Measurements from ENCODE around the gene EIPR1. TPM values are rescaled to one million over a fixed set of nuclear protein-coding genes. Genes with fewer than 3 reads are reported as not detected.
"Not testable (repeated sequence)": the region's sequence is repeated elsewhere in the genome, so short reads cannot be mapped to it uniquely, and the experiment has no call there.

The EIPR1 gene
- total and polyA plus RNA-seq, 4 donors = 12.0 to 26.8 (median 23.4) TPM

GRCh38 chr2:3376821-3377220 is 797 bp downstream of the EIPR1 start:
- Histone ChIP-seq H3K27ac (ENCODE audit: low read depth in 1 of 2, low read length in 1 of 2) (no peak overlapping the region), H3K4me3 (no peak overlapping the region), H3K27me3 (ENCODE audit: control insufficient read depth in 3 of 3, insufficient read depth in 3 of 3, low read length in 2 of 3) (no peaks in the 10 kb centered on the region), H3K36me3 (ENCODE audit: control insufficient read depth in 4 of 4, insufficient read depth in 4 of 4, low read length in 4 of 4) (peaks cover 0 to 3% (median 0%) of the 10 kb centered on the region in 4 donors), H3K9ac (ENCODE audit: insufficient read depth in 1 of 2, low read length in 2 of 2) (no peak overlapping the region), H3K4me1 (ENCODE audit: control insufficient read depth in 5 of 5, insufficient read depth in 5 of 5, low read length in 5 of 5) (peaks cover 0 to 27% (median 14%) of the 10 kb centered on the region in 5 donors), H3K9me3 (ENCODE audit: control insufficient read depth in 4 of 4, insufficient read depth in 3 of 4, low read length in 3 of 4) (no peaks in the 10 kb centered on the region)
- ATAC-seq (ENCODE audit: insufficient read depth, low FRiP score) = no peak
- 71 to 78% methylated on average over 6 of the region's 6 CpGs for WGBS, 2 donors
- no peak for DNase-seq
- no peak for TF ChIP-seq CTCF (IDR thresholded peaks at IDR 0.05; ENCODE audit: control extremely low read depth, extremely low read depth)

GRCh38 chr2:3369340-3370181 is 8.1 kb downstream of the EIPR1 start:
- not testable (repeated sequence) for H3K9me3 ChIP-seq (ENCODE audit: control insufficient read depth in 4 of 4, insufficient read depth in 3 of 4, low read length in 3 of 4); H3K4me1 ChIP-seq (ENCODE audit: control insufficient read depth in 5 of 5, insufficient read depth in 5 of 5, low read length in 5 of 5); ATAC-seq (ENCODE audit: insufficient read depth, low FRiP score); H3K36me3 ChIP-seq (ENCODE audit: control insufficient read depth in 4 of 4, insufficient read depth in 4 of 4, low read length in 4 of 4); H3K27me3 ChIP-seq (ENCODE audit: control insufficient read depth in 3 of 3, insufficient read depth in 3 of 3, low read length in 2 of 3); H3K4me3 ChIP-seq; H3K9ac ChIP-seq (ENCODE audit: insufficient read depth in 1 of 2, low read length in 2 of 2); DNase-seq; H3K27ac ChIP-seq (ENCODE audit: low read depth in 1 of 2, low read length in 1 of 2)
- WGBS, 2 donors = 91 to 92% methylated on average over 31 to 34 of the region's 34 CpGs

GRCh38 chr2:3368261-3368722 is 9.3 kb downstream of the EIPR1 start:
- TF ChIP-seq CTCF (IDR thresholded peaks at IDR 0.05; ENCODE audit: control extremely low read depth, extremely low read depth) = no peak
- ATAC-seq (ENCODE audit: insufficient read depth, low FRiP score) = no peak
- Histone ChIP-seq H3K27me3 (ENCODE audit: control insufficient read depth in 3 of 3, insufficient read depth in 3 of 3, low read length in 2 of 3) (no peaks in the 10 kb centered on the region), H3K36me3 (ENCODE audit: control insufficient read depth in 4 of 4, insufficient read depth in 4 of 4, low read length in 4 of 4) (no peaks in the 10 kb centered on the region), H3K9ac (ENCODE audit: insufficient read depth in 1 of 2, low read length in 2 of 2) (no peak overlapping the region), H3K4me3 (no peak overlapping the region), H3K9me3 (ENCODE audit: control insufficient read depth in 4 of 4, insufficient read depth in 3 of 4, low read length in 3 of 4) (no peaks in the 10 kb centered on the region), H3K4me1 (ENCODE audit: control insufficient read depth in 5 of 5, insufficient read depth in 5 of 5, low read length in 5 of 5) (no peaks in the 10 kb centered on the region), H3K27ac (ENCODE audit: low read depth in 1 of 2, low read length in 1 of 2) (no peak overlapping the region)
- DNase-seq = no peak
- WGBS, 2 donors = 93 to 99% methylated on average over 4 of the region's 4 CpGs

GRCh38 chr2:3365219-3365618 is 12.4 kb downstream of the EIPR1 start:
- no peak for ATAC-seq (ENCODE audit: insufficient read depth, low FRiP score)
- Histone ChIP-seq H3K9ac (ENCODE audit: insufficient read depth in 1 of 2, low read length in 2 of 2) (no peak overlapping the region), H3K4me3 (no peak overlapping the region), H3K27me3 (ENCODE audit: control insufficient read depth in 3 of 3, insufficient read depth in 3 of 3, low read length in 2 of 3) (no peaks in the 10 kb centered on the region), H3K9me3 (ENCODE audit: control insufficient read depth in 4 of 4, insufficient read depth in 3 of 4, low read length in 3 of 4) (no peaks in the 10 kb centered on the region), H3K36me3 (ENCODE audit: control insufficient read depth in 4 of 4, insufficient read depth in 4 of 4, low read length in 4 of 4) (no peaks in the 10 kb centered on the region), H3K27ac (ENCODE audit: low read depth in 1 of 2, low read length in 1 of 2) (no peak overlapping the region), H3K4me1 (ENCODE audit: control insufficient read depth in 5 of 5, insufficient read depth in 5 of 5, low read length in 5 of 5) (peaks cover 0 to 4% (median 0%) of the 10 kb centered on the region in 5 donors)
- TF ChIP-seq CTCF (IDR thresholded peaks at IDR 0.05; ENCODE audit: control extremely low read depth, extremely low read depth) = no peak
- WGBS, 2 donors = 88 to 96% methylated on average over 5 of the region's 5 CpGs
- DNase-seq = no peak
